SK-N-SH (cell line): ENCODE data around the gene CHM. TPM values are rescaled to one million over a fixed set of nuclear protein-coding genes. Genes with fewer than 3 reads are reported as not detected.
A peak's percentile ranks its signal among the peaks of the same experiment; 100 is the strongest.

Experiments
- CTCF ChIA-PET: fragments of 300-600, 350-600 bp; formaldehyde crosslinking; extraction: SDS; loops from one replicate; lab custom pipeline; 2021; lab: Yijun Ruan, JAX
- POLR2A ChIA-PET: fragments of 350-600 bp; sonication (Branson Sonifier 250); formaldehyde crosslinking; extraction: SDS; loops from one replicate; lab custom pipeline; 2020; ENCODE audit warnings: antibody characterized with exemption, inconsistent platforms; lab: Yijun Ruan, JAX
- DNase-seq: peaks from one replicate; pipeline ENCODE4 v3.0.0; 2012
- H2AFZ ChIP-seq: fragments of 200-600 bp; sonication (generic); 2 replicates; pipeline ENCODE4 v1.8.1; 2016; ENCODE audit warnings: antibody characterized with exemption, mild to moderate bottlenecking, low read depth
- H3F3A ChIP-seq: fragments of 200-600 bp; sonication (generic); replicated peaks from 2 replicates; pipeline ENCODE3; 2016; ENCODE audit warnings: antibody characterized with exemption, mild to moderate bottlenecking; ENCODE audit not compliant: insufficient read depth
- H3K27ac ChIP-seq, 2 experiments: fragments of 200-500 bp in 1 of 2; fragments of 200-600 bp in 1 of 2; sonication (Bioruptor generic) in 1 of 2; sonication (generic), shearing (Covaris generic) in 1 of 2; 2 replicates each; pipeline versions ENCODE4 v1.5.1 to v1.6.1; 2014 to 2016; ENCODE audit warnings: low read depth in 2 of 2, inconsistent platforms in 1 of 2, low read length in 1 of 2, mild to moderate bottlenecking in 1 of 2, mixed read lengths in 1 of 2
- H3K27me3 ChIP-seq: fragments of 200-600 bp; sonication (generic), shearing (Covaris generic); 2 replicates; pipeline ENCODE4 v1.6.1; 2016; ENCODE audit warnings: mixed run types; ENCODE audit not compliant: insufficient read depth
- H3K36me3 ChIP-seq, 2 experiments: fragments of 200-500 bp in 1 of 2; fragments of 200-600 bp in 1 of 2; sonication (Bioruptor generic) in 1 of 2; sonication (generic) in 1 of 2; replicated peaks in 1 of 2; 2 replicates each; pipeline versions ENCODE3 to v1.5.1; 2014 to 2016; ENCODE audit warnings: low read length in 1 of 2, mild to moderate bottlenecking in 1 of 2; ENCODE audit not compliant: insufficient read depth in 2 of 2, control insufficient read depth in 1 of 2
- H3K4me1 ChIP-seq, 2 experiments: fragments of 200-500 bp in 1 of 2; fragments of 200-600 bp in 1 of 2; sonication (Bioruptor generic) in 1 of 2; sonication (generic), shearing (Covaris generic) in 1 of 2; 2 replicates each; pipeline versions ENCODE4 v1.5.1 to v1.6.1; 2014 to 2016; ENCODE audit warnings: low read depth in 1 of 2, low read length in 1 of 2, mixed run types in 1 of 2; ENCODE audit not compliant: insufficient read depth in 2 of 2, control insufficient read depth in 1 of 2
- H3K4me2 ChIP-seq: fragments of 200-600 bp; sonication (generic), shearing (Covaris generic); 2 replicates; pipeline ENCODE4 v1.6.1; 2017; ENCODE audit warnings: mixed run types
- H3K4me3 ChIP-seq, 2 experiments: fragments of 200-500 bp in 1 of 2; fragments of 200-600 bp in 1 of 2; sonication (Bioruptor generic) in 1 of 2; sonication (generic), shearing (Covaris generic) in 1 of 2; 2 replicates each; pipeline versions ENCODE4 v1.5.1 to v1.8.1; 2014 to 2016; ENCODE audit warnings: low read depth in 2 of 2, inconsistent platforms in 1 of 2, low read length in 1 of 2, mild to moderate bottlenecking in 1 of 2, mixed read lengths in 1 of 2, moderate library complexity in 1 of 2
- H3K79me2 ChIP-seq: fragments of 200-600 bp; sonication (generic); 2 replicates; pipeline ENCODE4 v1.8.1; 2017; ENCODE audit warnings: mild to moderate bottlenecking; ENCODE audit not compliant: insufficient read depth
- H3K9ac ChIP-seq: fragments of 200-600 bp; sonication (generic); 2 replicates; pipeline ENCODE4 v1.6.1; 2017; ENCODE audit warnings: mixed run types
- H3K9me2 ChIP-seq: fragments of 200-600 bp; sonication (generic); 2 replicates; pipeline ENCODE4 v1.6.1; 2017; ENCODE audit warnings: mixed run types
- H3K9me3 ChIP-seq: fragments of 200-600 bp; sonication (generic); 2 replicates; pipeline ENCODE4 v1.6.1; 2017; ENCODE audit warnings: mixed run types, mild to moderate bottlenecking, moderate library complexity
- H4K20me1 ChIP-seq: fragments of 200-600 bp; sonication (generic); 2 replicates; pipeline ENCODE4 v1.6.1; 2017; ENCODE audit warnings: mild to moderate bottlenecking, mixed run types; ENCODE audit not compliant: insufficient read depth
- FOSL2 ChIP-seq: IDR thresholded peaks from 2 replicates; pipeline ENCODE4 v1.4.0; 2012; ENCODE audit warnings: low read depth, mild to moderate bottlenecking, moderate library complexity, borderline replicate concordance
- GABPA ChIP-seq: IDR thresholded peaks from 2 replicates; pipeline ENCODE4 v1.4.0; 2012; ENCODE audit warnings: low read depth, mild to moderate bottlenecking
- JUND ChIP-seq: IDR thresholded peaks from 2 replicates; pipeline ENCODE4 v1.4.0; 2012
- MAX ChIP-seq: IDR thresholded peaks from 2 replicates; pipeline ENCODE4 v1.4.0; 2012; ENCODE audit warnings: low read depth
- MXI1 ChIP-seq: IDR thresholded peaks from 2 replicates; pipeline ENCODE4 v1.6.1; 2012; ENCODE audit warnings: mild to moderate bottlenecking, low read depth, low read length, improper control_type of control experiment
- NFIC ChIP-seq: IDR thresholded peaks from 2 replicates; pipeline ENCODE4 v1.4.0; 2012; ENCODE audit warnings: borderline replicate concordance
- REST ChIP-seq: IDR thresholded peaks from 2 replicates; pipeline ENCODE4 v1.6.1; 2012; ENCODE audit warnings: mild to moderate bottlenecking, low read depth, low read length, moderate library complexity
- RXRA ChIP-seq: IDR thresholded peaks from 2 replicates; pipeline ENCODE4 v1.4.0; 2012; ENCODE audit warnings: low read depth, mild to moderate bottlenecking, borderline replicate concordance
- WGBS: methylation state at CpG from one replicate; pipeline ENCODE4 v1.1.6; 2017; ENCODE audit warnings: low lambda C conversion rate; 5-methylcytosine and 5-hydroxymethylcytosine counted together
- polyA plus RNA-seq, 3 experiments: library from polyadenylated mRNA; depleted of rRNA; stranded (reverse); fragments of >200 nt; gene quantifications; 2 replicates each; pipeline ENCODE4 v1.2.3, GENCODE V29; 2012
- TF ChIP-seq, protein P1 (sequence below): fragments of 150-350 bp; IDR thresholded peaks from 2 replicates; pipeline ENCODE4 v1.6.1; 2017; ENCODE audit warnings: antibody characterized with exemption, low read length, low read depth, borderline replicate concordance

The CHM gene
- polyA plus RNA-seq, 1 of the 3 experiments (the other 2 are of a cell fraction), result 12.8 TPM

DNA sequence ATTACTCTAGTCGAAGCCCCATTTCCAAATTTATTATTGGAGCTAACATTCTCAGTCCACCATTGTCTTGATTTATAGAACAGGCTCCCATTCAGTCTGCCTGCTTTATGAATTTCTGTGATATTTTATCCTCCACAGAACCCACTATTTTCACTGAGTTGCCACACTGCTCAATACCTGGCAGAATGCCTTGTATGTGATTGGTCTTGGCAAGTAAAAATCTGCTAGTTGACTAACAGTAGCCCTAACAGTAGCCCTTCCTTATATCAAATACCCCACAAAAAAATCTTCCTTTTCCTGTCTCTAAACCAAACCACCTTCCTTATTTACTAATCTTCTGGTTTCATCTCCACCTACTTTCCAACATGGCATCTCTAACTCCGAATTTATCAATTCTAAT lies 82.6 kb downstream of the CHM start:
- POLR2A ChIA-PET, result no interaction called here
- no peak overlapping the region for H3K4me2 ChIP-seq
- H3F3A ChIP-seq, result peaks cover 5% of the 10 kb centered on the region
- H3K79me2 ChIP-seq, result no peaks in the 10 kb centered on the region
- no peaks in the 10 kb centered on the region for H3K9me2 ChIP-seq
- no peak overlapping the region for H2AFZ ChIP-seq
- no peaks in the 10 kb centered on the region for H3K9me3 ChIP-seq
- CTCF ChIA-PET, result no interaction called here
- no peak for DNase-seq
- no peak overlapping the region for H3K4me3 ChIP-seq
- WGBS, result 44% methylated on average over 2 of the region's 2 CpGs
- peaks cover 6 to 13% of the 10 kb centered on the region in 2 experiments for H3K36me3 ChIP-seq
- no peak overlapping the region for H3K27ac ChIP-seq
- no peaks in the 10 kb centered on the region for H4K20me1 ChIP-seq
- TF ChIP-seq GABPA (no peak), MAX (no peak), RXRA (no peak), NFIC (no peak)
- H3K9ac ChIP-seq, result no peak overlapping the region
- peaks cover 2 to 5% of the 10 kb centered on the region in 2 experiments; a peak in 2 of 4 replicates for H3K4me1 ChIP-seq
- H3K27me3 ChIP-seq, result no peaks in the 10 kb centered on the region

DNA sequence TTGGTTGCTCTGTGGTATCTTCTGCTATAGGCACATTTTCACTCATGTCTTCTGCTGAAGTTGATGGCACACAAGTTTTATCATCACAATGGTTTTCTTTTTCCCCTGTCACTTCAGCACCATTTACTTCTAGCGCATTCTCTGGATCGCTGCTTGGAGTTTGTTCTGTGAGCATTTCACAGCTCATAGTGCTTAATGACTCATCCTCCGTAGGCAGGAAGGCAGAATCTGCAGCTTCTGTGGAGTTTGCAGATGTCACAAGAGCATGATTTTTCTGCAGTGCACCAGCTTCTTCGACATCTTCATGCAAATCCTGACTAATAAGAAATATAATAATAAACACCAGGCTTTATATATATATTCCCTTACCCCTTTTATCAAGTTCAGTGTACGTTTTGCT lies 83.6 kb downstream of the CHM start:
- 35% methylated on average over 5 of the region's 5 CpGs for WGBS
- no peak overlapping the region for H3K4me2 ChIP-seq
- peaks cover 5% of the 10 kb centered on the region in 2 experiments for H3K36me3 ChIP-seq
- no peaks in the 10 kb centered on the region for H3K9me3 ChIP-seq
- H3K27ac ChIP-seq, result no peak overlapping the region
- H3K4me3 ChIP-seq, result no peak overlapping the region
- DNase-seq, result no peak
- no peak overlapping the region for H3K9ac ChIP-seq
- no peaks in the 10 kb centered on the region for H3K9me2 ChIP-seq
- H3F3A ChIP-seq, result peaks cover 5% of the 10 kb centered on the region
- H3K4me1 ChIP-seq, result peaks cover 2 to 5% of the 10 kb centered on the region in 2 experiments; a peak in 2 of 4 replicates
- peak; percentile 77 for TF ChIP-seq FOSL2
- no peak for TF ChIP-seq MXI1
- TF ChIP-seq, protein P1, sequence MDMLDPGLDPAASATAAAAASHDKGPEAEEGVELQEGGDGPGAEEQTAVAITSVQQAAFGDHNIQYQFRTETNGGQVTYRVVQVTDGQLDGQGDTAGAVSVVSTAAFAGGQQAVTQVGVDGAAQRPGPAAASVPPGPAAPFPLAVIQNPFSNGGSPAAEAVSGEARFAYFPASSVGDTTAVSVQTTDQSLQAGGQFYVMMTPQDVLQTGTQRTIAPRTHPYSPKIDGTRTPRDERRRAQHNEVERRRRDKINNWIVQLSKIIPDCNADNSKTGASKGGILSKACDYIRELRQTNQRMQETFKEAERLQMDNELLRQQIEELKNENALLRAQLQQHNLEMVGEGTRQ, result no peak
- TF ChIP-seq MAX, result peak; percentile 24; the same call in 1 of the 2 replicates
- TF ChIP-seq GABPA, result no peak
- peak; percentile 70 for TF ChIP-seq JUND
- peak; percentile 57; the same call in 1 of the 2 replicates for TF ChIP-seq REST
- H3K79me2 ChIP-seq, result no peaks in the 10 kb centered on the region
- no peak overlapping the region for H2AFZ ChIP-seq
- no peaks in the 10 kb centered on the region for H3K27me3 ChIP-seq
- ChIA-PET CTCF (no interaction called here), POLR2A (no interaction called here)
- no peaks in the 10 kb centered on the region for H4K20me1 ChIP-seq
